ENCODE data around the gene CACNG4.

DNA sequence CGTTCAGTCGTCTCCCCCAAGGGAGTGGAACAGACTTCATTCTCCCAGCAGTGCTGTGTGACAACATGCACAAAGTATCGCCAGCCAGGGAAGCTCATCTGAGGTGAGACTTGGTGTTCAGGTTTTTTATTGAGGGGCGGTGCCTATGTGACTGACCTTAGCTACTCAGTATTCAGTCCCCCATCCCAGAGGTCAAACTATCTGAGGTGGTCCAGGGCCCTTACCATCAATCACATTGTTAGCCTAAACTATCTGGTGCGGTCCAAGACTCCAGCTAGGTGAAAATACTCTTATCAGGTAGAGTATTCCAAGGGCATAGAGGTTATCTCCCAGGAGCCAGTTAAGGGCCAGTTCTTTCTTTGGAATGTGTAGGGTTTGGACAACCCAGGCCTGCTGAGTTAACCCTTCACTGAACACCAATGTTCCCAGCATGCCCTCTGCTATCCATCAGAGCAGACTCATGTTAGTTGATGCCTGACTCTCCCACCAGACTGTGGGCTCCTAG, 74.4 kb downstream of the CACNG4 start:
- TF ChIP-seq, protein P1, sequence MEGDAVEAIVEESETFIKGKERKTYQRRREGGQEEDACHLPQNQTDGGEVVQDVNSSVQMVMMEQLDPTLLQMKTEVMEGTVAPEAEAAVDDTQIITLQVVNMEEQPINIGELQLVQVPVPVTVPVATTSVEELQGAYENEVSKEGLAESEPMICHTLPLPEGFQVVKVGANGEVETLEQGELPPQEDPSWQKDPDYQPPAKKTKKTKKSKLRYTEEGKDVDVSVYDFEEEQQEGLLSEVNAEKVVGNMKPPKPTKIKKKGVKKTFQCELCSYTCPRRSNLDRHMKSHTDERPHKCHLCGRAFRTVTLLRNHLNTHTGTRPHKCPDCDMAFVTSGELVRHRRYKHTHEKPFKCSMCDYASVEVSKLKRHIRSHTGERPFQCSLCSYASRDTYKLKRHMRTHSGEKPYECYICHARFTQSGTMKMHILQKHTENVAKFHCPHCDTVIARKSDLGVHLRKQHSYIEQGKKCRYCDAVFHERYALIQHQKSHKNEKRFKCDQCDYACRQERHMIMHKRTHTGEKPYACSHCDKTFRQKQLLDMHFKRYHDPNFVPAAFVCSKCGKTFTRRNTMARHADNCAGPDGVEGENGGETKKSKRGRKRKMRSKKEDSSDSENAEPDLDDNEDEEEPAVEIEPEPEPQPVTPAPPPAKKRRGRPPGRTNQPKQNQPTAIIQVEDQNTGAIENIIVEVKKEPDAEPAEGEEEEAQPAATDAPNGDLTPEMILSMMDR (IDR thresholded peaks at IDR 0.05) = no peak
- no peak for TF ChIP-seq EZH2 (IDR thresholded peaks at IDR 0.05)
